ENCODE measurements around the gene MUC4.

The MUC4 gene, protein sequence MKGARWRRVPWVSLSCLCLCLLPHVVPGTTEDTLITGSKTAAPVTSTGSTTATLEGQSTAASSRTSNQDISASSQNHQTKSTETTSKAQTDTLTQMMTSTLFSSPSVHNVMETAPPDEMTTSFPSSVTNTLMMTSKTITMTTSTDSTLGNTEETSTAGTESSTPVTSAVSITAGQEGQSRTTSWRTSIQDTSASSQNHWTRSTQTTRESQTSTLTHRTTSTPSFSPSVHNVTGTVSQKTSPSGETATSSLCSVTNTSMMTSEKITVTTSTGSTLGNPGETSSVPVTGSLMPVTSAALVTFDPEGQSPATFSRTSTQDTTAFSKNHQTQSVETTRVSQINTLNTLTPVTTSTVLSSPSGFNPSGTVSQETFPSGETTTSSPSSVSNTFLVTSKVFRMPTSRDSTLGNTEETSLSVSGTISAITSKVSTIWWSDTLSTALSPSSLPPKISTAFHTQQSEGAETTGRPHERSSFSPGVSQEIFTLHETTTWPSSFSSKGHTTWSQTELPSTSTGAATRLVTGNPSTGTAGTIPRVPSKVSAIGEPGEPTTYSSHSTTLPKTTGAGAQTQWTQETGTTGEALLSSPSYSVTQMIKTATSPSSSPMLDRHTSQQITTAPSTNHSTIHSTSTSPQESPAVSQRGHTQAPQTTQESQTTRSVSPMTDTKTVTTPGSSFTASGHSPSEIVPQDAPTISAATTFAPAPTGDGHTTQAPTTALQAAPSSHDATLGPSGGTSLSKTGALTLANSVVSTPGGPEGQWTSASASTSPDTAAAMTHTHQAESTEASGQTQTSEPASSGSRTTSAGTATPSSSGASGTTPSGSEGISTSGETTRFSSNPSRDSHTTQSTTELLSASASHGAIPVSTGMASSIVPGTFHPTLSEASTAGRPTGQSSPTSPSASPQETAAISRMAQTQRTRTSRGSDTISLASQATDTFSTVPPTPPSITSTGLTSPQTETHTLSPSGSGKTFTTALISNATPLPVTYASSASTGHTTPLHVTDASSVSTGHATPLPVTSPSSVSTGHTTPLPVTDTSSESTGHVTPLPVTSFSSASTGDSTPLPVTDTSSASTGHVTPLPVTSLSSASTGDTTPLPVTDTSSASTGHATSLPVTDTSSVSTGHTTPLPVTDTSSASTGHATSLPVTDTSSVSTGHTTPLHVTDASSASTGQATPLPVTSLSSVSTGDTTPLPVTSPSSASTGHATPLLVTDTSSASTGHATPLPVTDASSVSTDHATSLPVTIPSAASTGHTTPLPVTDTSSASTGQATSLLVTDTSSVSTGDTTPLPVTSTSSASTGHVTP (N-terminal part only)

DNA sequence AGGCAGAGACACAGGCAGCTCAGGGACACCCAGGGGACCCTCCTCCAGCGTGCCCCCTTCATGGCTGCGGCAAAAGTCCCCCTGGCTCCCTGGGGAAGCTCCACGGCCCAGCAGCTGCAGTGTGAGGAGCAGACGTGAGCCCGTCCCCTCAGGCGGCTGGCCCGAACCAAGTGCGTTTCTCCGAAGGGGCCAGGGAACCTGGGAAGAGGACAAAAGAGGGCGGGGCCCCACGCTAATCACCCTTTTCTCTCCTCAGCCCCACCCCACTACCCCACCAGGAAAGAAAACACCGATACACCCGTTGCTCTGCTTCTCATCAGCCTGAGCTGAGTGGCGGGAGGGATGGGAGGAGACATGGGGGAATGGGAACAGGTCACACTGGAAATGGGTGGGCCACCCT is at the start of gene MUC4:
MUC4 (minus strand) TSS at position 174 of the 400 bp plus-strand sequence; CDS start at position 62, 112 bp downstream.
- no peak for FAIRE-seq

- no peak for FAIRE-seq
Measured at GRCh38 chr3:195860456-195860855, 48.7 kb upstream of the MUC4 start.

GRCh38 chr3:195859846-195860411 is 48.2 kb upstream of the MUC4 start:
- no peak for FAIRE-seq

- FAIRE-seq = no peak
Measured at GRCh38 chr3:195859061-195859845, 47.5 kb upstream of the MUC4 start.

GRCh38 chr3:195856410-195857084 is 44.8 kb upstream of the MUC4 start:
- no peak for FAIRE-seq

- FAIRE-seq = no peak
Measured at GRCh38 chr3:195855471-195856409, 44.0 kb upstream of the MUC4 start.

GRCh38 chr3:195854628-195855294 is 43.0 kb upstream of the MUC4 start:
- no peak for FAIRE-seq

GRCh38 chr3:195853996-195854395 is 42.3 kb upstream of the MUC4 start:
- FAIRE-seq = no peak

DNA sequence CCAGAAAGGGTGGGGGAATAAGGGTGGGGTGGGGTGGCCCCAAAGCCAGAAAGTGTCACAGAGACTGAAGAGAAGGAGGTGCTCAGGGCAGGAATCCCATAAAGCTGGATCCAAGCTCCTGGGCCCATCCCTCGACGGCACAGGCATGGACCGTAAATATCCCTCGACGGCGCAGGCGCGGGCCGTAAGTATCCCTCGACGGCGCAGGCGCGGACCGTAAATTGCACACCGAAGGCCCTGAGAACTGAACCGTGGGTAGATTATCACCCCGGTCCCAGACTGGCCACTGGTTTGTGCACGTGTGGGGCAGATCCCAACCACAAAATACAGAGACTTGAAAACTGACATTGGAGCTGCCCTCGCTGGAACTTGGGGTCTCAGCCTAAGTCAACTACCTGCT is 41.3 kb upstream of the MUC4 start:
- no peak for FAIRE-seq

DNA sequence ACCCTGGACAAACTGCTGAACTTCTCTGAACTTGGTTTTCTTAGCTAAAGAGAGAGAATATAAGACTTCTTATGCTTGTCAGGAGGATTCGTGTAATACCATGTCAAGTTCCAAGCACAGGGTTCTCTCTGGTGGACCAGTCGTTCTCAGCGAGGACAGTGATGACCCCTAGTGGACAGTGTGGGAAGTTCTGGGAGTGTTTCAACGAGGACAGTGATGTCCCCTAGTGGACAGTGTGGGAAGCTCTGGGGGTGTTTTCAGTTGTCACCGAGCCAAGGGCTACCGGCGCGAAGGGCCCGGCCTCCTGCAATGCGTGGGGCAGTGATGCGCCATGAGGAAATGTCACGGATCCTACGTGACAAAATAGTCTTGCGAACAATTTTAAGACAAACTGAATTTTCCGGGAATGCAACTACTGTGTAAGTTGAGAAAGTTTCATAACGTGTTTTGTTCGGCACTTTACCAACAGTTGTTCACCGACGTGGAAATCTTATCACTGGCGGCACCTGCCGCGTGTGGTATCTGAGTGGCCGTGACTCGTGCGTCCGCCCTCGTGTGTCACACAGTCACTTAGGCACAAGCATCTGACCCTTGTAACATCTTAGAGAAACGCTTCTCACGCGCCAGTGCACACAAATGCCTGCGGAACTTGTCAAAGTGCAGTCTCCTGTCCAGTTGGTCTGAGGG is 39.3 kb upstream of the MUC4 start:
- peak; percentile 76 for FAIRE-seq

DNA sequence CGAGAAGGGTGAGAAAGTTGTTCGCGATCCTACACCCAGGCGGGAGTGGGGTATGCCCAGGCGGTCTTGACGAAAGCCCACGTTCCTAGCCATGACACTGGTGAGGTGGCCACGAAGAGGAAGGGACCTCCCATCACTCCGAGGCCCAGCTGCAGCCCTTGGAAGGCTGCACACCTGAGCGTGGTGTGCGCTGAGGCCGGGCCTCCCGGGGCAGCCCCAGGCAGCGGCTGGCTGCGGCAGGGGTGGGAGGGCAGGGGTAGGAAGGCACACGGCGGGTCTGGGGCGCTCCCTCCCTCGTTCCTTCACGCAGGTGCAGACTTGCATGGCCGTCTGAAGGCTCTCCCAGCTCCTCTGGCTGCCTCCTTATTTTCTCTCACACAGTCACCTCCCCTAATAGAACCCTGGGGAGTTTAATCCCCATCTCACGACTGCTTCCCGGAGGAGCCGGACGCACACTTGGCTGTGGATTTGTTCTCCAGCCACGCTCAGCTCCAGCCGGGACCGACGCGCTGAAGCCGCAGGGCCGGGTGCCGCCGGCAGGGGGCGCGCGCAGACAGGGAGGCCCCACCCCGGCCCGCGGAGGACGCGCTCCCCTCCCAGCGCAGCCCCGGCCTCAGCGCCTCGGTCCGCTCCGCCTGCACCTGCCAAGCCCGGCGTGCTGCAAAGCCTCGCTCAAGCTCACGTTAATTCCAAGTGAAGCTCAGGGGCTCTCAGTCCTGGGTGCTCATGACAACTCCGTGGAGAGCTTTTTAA is 37.8 kb upstream of the MUC4 start:
- FAIRE-seq = no peak

DNA sequence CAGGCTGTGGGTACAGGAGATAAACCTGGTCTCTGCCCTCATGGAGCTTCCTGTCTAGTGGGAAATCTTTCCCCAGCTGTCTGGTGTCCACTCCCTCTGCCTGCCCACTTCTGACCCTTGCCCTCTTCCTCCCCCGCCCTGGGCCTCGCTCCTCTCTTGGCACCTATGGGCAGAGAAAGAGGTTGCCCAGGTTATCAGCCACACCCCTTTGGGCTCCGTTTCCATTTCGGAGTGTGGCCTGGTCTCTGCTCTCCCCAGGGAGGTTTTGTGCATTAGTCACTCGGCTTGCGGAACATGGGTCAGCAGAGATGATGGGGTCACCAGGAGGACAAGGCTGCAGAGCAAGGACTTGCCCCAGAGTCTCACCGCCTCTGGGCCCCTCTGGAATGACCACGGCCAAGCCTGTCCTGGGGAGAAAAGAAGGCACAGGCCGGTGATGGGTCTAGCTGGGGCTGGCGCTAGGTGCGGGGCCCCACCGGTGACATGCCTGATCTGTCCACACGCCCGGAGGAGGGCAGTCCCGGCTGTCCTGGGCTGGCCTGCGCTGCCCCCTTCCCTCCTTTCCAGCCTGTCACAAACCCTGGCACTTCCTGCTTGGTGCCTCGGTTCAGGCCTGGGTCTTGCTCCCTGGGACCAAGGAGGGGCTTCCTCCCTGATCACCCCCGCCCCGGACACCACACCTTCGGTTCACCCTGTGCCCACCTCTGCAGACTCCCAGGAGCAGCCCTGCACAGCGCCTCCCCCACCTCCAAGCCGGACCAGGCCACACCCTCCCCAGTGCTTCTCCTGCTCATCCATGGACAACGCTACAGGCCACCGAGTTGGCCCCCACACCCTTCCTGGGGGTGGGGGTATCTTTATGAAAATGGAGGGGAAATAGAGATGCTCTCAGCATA is 35.6 kb upstream of the MUC4 start:
- FAIRE-seq = no peak

- FAIRE-seq = no peak
Measured at GRCh38 chr3:195845483-195845882, 33.8 kb upstream of the MUC4 start.

GRCh38 chr3:195844671-195845218 is 33.0 kb upstream of the MUC4 start:
- FAIRE-seq = no peak

GRCh38 chr3:195839260-195840010 is 27.7 kb upstream of the MUC4 start:
- no peak for FAIRE-seq

DNA sequence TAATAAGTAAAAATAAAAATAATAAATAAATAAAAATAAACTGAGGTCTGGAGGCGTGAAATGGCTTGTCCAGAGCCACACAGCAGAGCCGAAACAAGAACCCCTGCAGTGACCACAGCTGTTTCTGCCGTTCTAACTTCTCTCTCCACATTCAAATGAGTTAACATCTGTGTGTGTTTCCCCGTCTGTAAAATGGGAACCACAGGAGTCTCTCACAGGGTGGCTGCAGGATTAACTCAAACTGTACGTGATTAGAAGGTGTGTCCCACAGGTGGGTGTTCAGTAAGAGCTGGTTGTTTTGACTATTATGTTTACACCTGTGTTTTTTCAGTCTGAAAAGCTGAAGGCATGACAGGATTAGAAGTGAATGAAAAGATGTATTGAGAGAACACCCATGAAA is 27.0 kb upstream of the MUC4 start:
- no peak for FAIRE-seq
